GM12891 (cell line): ENCODE data around the gene HOXC9. TPM values are rescaled to one million over a fixed set of nuclear protein-coding genes. Genes with fewer than 3 reads are reported as not detected.

Experiments
- DNase-seq: peaks from one replicate; pipeline ENCODE4 v3.0.0; 2011; ENCODE audit warnings: low spot score; ENCODE audit not compliant: insufficient read length
- FAIRE-seq: peaks from 2 replicates; lab custom pipeline; 2011; peaks lifted over from hg19 to GRCh38; lab: Jason Lieb, UNC
- PAX5 ChIP-seq: IDR thresholded peaks from 2 replicates; pipeline ENCODE4 v1.6.1; 2011; ENCODE audit warnings: low read length, moderate library complexity, mild to moderate bottlenecking; ENCODE audit not compliant: insufficient read depth, severe bottlenecking
- POLR2A ChIP-seq: IDR thresholded peaks from 2 replicates; pipeline ENCODE4 v1.6.1; 2011; ENCODE audit warnings: low read depth, low read length, control low read depth
- POLR2AphosphoS5 ChIP-seq: IDR thresholded peaks from 2 replicates; pipeline ENCODE4 v1.6.1; 2011; ENCODE audit warnings: low read depth, low read length, control low read depth
- POU2F2 ChIP-seq: IDR thresholded peaks from 2 replicates; pipeline ENCODE4 v1.6.1; 2011; ENCODE audit warnings: low read depth, mild to moderate bottlenecking, control low read depth, low read length, moderate library complexity
- SPI1 ChIP-seq: IDR thresholded peaks from 2 replicates; pipeline ENCODE4 v1.6.1; 2011; ENCODE audit warnings: low read depth, low read length, control low read depth
- TAF1 ChIP-seq: IDR thresholded peaks from 2 replicates; pipeline ENCODE4 v1.6.1; 2011; ENCODE audit warnings: low read depth, low read length, control low read depth
- polyA plus RNA-seq: library from polyadenylated mRNA; unstranded; fragments of >200 nt; gene quantifications from one replicate; pipeline ENCODE4 v1.2.1, GENCODE V29; 2012; ENCODE audit warnings: low read depth, missing spikeins, inconsistent platforms; ENCODE audit not compliant: missing spikeins

The HOXC9 gene
- 0.06 TPM for polyA plus RNA-seq

- TF ChIP-seq SPI1 (no peak), POU2F2 (no peak), PAX5 (no peak), TAF1 (no peak), POLR2AphosphoS5 (no peak), POLR2A (no peak)
- FAIRE-seq (no peak), DNase-seq (no peak)
Measured at GRCh38 chr12:54000116-54001114, at the start of gene HOXC9. Gene HOXC9, plus strand, starts transcription at chr12:54000161. Its CDS starts 28 bp downstream, at chr12:54000189.

GRCh38 chr12:53950437-53950773 is 49.6 kb upstream of the HOXC9 start:
- DNase-seq (no peak), FAIRE-seq (no peak)
- no peak for TF ChIP-seq POLR2AphosphoS5
- TF ChIP-seq POLR2A, result no peak
- TF ChIP-seq PAX5, result no peak
- no peak for TF ChIP-seq TAF1
- no peak for TF ChIP-seq POU2F2
- no peak for TF ChIP-seq SPI1

GRCh38 chr12:53950789-53951576 is 49.0 kb upstream of the HOXC9 start:
- FAIRE-seq, result no peak

DNA sequence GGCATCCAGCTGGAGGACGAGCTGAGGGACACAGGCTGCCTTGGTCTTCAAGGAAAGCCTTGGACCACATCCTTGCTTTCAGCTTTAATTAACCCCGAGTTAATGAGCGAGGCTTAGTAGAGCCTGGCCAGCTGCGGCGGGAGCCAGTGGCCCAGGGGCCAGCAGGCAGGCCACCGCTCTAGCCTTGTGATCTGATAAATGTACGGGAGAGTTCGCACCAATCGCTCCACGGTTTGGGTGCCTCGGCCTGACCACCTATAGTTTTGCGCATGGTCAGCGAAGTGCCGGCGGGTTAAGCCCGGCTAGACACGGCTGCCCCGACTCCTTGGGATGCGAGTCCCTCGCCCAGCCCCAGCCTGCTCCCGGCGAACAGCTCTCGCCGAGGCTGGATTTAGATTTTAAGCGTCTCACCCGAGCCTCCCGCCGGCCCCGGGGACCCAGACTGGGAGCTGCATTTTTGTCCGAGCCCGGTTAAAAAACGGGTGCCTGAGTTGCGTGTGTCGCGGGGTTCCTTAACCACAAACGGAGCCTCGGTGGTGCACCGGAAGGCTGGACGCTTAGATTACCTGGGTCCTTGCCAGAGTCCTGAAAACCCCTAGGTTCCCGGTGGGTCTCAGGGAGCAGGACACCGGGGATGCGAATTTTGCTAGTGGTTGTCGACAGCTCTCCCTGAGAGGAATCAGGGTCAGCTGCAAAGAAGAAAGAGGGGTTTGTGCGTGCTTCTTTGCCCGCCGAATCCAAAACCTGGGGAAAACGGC is 48.2 kb upstream of the HOXC9 start:
- FAIRE-seq, result no peak
- DNase-seq, result no peak
- TF ChIP-seq POU2F2 (no peak), SPI1 (no peak), TAF1 (no peak), POLR2AphosphoS5 (no peak), PAX5 (no peak), POLR2A (no peak)

More at GRCh38 chr12:53950789-53951576, 49.0 kb upstream of the HOXC9 start:
- TF ChIP-seq POU2F2 (no peak), PAX5 (no peak), POLR2AphosphoS5 (no peak), POLR2A (no peak), TAF1 (no peak), SPI1 (no peak)
- no peak for DNase-seq

GRCh38 chr12:53952335-53952694 is 47.6 kb upstream of the HOXC9 start:
- no peak for DNase-seq
- no peak for TF ChIP-seq POU2F2
- TF ChIP-seq PAX5, result no peak
- no peak for TF ChIP-seq POLR2A
- no peak for TF ChIP-seq SPI1
- no peak for TF ChIP-seq POLR2AphosphoS5
- TF ChIP-seq TAF1, result no peak
- no peak for FAIRE-seq

- DNase-seq (no peak), FAIRE-seq (no peak)
- TF ChIP-seq PAX5, result no peak
- no peak for TF ChIP-seq POLR2A
- TF ChIP-seq POLR2AphosphoS5, result no peak
- TF ChIP-seq SPI1, result no peak
- TF ChIP-seq TAF1, result no peak
Measured at GRCh38 chr12:53952871-53953734, 46.9 kb upstream of the HOXC9 start.

- DNase-seq (no peak), FAIRE-seq (no peak)
- no peak for TF ChIP-seq POLR2A
- TF ChIP-seq PAX5, result no peak
- no peak for TF ChIP-seq TAF1
- no peak for TF ChIP-seq POU2F2
- TF ChIP-seq SPI1, result no peak
- no peak for TF ChIP-seq POLR2AphosphoS5
Measured at GRCh38 chr12:53953831-53954693, 45.9 kb upstream of the HOXC9 start.

GRCh38 chr12:53954694-53955035 is 45.3 kb upstream of the HOXC9 start, which contains the start of gene HOXC12:
Gene HOXC12, plus strand, starts transcription at chr12:53954903. Its CDS starts 27 bp downstream, at chr12:53954930.
- TF ChIP-seq PAX5 (no peak), POLR2A (no peak), POU2F2 (no peak), TAF1 (no peak), POLR2AphosphoS5 (no peak), SPI1 (no peak)
- DNase-seq (no peak), FAIRE-seq (no peak)
